Measurements from ENCODE around the gene LGALS9.

- TF ChIP-seq CTCF (optimal IDR thresholded peaks at IDR 0.05 in 1 of 3, IDR thresholded peaks at IDR 0.05 in 1 of 3, conservative IDR thresholded peaks at IDR 0.05 in 1 of 3; ENCODE audit: extremely low read depth in 1 of 3, insufficient read depth in 2 of 3, low read length in 3 of 3): no peak
- no peak for TF ChIP-seq EZH2 (IDR thresholded peaks at IDR 0.05; ENCODE audit: low read length)
Measured at GRCh38 chr17:27663936-27664605, 33.1 kb downstream of the LGALS9 start.

Data from keratinocyte (primary cell).